ENCODE measurements around the gene CXXC5. TPM values are rescaled to one million over a fixed set of nuclear protein-coding genes. Genes with fewer than 3 reads are reported as not detected.

CXXC5 gene
- total RNA-seq, 4 donors from 2014 or later, result 52.3 to 81.8 (median 62.6) TPM

DNA sequence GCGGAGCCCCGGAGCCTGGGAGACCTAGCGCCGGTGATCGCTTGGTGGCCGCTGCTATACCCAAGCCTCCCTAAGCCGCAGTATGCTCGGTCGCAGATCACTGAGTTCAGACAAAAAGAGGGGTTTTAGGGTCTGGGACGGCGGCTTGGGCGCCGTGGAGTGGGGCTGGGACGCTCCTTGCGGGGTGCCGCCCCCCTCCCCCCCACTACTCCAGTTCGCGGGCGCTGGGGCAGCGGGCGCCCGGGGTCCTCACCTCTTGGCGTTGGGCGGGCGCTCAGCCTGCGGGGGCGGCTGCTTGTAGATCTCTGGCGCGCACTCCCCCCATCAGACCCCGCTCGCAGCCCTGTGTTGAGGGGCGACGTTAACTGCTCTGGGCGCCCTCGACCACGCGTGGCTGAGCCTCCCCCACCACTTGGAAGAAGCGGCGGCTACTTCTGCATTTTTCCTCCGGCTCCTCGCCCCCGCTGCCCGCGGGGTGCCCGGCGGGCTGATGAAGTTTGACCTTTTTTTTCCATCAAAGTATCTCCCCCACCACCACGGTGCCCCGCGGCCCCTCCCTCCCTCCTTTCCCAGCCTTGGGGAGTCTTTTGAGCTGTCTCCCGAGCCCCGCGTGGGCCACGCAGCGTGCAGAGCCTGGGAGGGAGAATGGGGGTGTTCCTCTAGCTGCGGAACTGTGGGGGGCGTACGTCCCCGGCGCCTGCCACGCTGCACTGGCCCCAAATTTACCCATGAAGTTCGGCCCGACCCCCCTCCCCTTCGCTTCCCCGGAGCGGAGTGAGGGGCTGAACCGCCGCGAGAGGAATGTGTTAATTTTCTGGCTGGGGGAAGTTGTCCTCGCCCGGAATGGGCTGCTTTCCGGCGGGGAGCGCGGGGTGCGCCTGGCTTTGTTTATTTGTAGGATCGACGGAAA lies 1.2 kb downstream of the CXXC5 start:
- WGBS, 2 donors, result 0% methylated on average over 47 to 50 of the region's 77 CpGs
- Histone ChIP-seq H3K36me3 (no peaks in the 10 kb centered on the region), H3K27me3 (no peaks in the 10 kb centered on the region), H3K9me3 (no peaks in the 10 kb centered on the region), H3K4me3 (replicated peaks in 1 of 3) (peak overlapping the region; percentile 70 to 96 (median 71)), H3K4me1 (peaks cover 48 to 51% of the 10 kb centered on the region in 2 donors), H3K27ac (peak overlapping the region; percentile 95 to 99 (median 95))
- no peak for TF ChIP-seq POLR2A (IDR thresholded peaks at IDR 0.05)
- TF ChIP-seq, protein P1, sequence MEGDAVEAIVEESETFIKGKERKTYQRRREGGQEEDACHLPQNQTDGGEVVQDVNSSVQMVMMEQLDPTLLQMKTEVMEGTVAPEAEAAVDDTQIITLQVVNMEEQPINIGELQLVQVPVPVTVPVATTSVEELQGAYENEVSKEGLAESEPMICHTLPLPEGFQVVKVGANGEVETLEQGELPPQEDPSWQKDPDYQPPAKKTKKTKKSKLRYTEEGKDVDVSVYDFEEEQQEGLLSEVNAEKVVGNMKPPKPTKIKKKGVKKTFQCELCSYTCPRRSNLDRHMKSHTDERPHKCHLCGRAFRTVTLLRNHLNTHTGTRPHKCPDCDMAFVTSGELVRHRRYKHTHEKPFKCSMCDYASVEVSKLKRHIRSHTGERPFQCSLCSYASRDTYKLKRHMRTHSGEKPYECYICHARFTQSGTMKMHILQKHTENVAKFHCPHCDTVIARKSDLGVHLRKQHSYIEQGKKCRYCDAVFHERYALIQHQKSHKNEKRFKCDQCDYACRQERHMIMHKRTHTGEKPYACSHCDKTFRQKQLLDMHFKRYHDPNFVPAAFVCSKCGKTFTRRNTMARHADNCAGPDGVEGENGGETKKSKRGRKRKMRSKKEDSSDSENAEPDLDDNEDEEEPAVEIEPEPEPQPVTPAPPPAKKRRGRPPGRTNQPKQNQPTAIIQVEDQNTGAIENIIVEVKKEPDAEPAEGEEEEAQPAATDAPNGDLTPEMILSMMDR (IDR thresholded peaks at IDR 0.05), result no peak
- intact Hi-C loops (cut with DNase I), result no loop called here
- peak in 1 of 2 donors; percentile 62 for DNase-seq

- TF ChIP-seq POLR2A (IDR thresholded peaks at IDR 0.05), result no peak
- TF ChIP-seq, protein P1 (IDR thresholded peaks at IDR 0.05), result peak in 5 of 6 experiments; percentile 17 to 40 (median 29)
- 0 to 1% methylated on average over 10 to 16 of the region's 48 CpGs for WGBS, 2 donors
- H3K9me3 ChIP-seq, result no peaks in the 10 kb centered on the region
- intact Hi-C loops (cut with DNase I), result loop anchor here (2.0 kb wide), 1 partner anchor 13 kb away; no protein-coding TSS in a partner anchor
- H3K27me3 ChIP-seq, result no peaks in the 10 kb centered on the region
- H3K36me3 ChIP-seq, result no peaks in the 10 kb centered on the region
- peak; percentile 56 to 57 for DNase-seq
- peak overlapping the region; percentile 70 to 96 (median 71) for H3K4me3 ChIP-seq (replicated peaks in 1 of 3)
- H3K27ac ChIP-seq, result peak overlapping the region; percentile 95 to 99 (median 95)
- H3K4me1 ChIP-seq, result peaks cover 55 to 56% of the 10 kb centered on the region in 2 donors
These were observed 2.0 kb downstream of the CXXC5 start for GRCh38 chr5:139650031-139650688.

DNA sequence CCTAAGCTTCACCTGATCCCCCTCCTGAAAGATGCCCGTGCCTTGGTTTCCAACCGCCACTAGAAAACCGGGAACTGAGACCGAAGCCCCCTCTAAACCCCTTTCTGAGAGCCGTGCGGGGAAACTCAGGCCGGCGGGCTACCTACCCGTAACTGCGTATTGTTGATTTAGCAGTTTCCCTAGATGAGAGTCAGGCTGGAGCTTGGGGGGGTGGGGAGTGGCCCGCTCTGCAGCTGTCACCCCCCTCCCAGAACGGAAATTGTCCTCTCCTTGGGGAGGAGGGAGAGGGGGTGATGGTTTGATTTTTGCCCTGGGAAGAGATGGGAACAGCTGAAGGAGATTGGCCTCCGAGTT lies 2.5 kb downstream of the CXXC5 start:
- intact Hi-C loops (cut with DNase I), result loop anchor here (2.0 kb wide), 1 partner anchor 14 kb away; no protein-coding TSS in a partner anchor
- H3K4me3 ChIP-seq (replicated peaks in 1 of 3), result peak overlapping the region; percentile 70 to 96 (median 71)
- peak; percentile 47 to 48 for DNase-seq
- H3K4me1 ChIP-seq, result peaks cover 60 to 61% of the 10 kb centered on the region in 2 donors
- TF ChIP-seq POLR2A (IDR thresholded peaks at IDR 0.05), result no peak
- TF ChIP-seq, protein P1 (IDR thresholded peaks at IDR 0.05), result no peak
- no peaks in the 10 kb centered on the region for H3K27me3 ChIP-seq
- H3K9me3 ChIP-seq, result no peaks in the 10 kb centered on the region
- 16 to 32% methylated on average over 8 to 13 of the region's 13 CpGs for WGBS, 2 donors
- no peaks in the 10 kb centered on the region for H3K36me3 ChIP-seq
- H3K27ac ChIP-seq, result peak overlapping the region; percentile 95 to 99 (median 95)

DNA sequence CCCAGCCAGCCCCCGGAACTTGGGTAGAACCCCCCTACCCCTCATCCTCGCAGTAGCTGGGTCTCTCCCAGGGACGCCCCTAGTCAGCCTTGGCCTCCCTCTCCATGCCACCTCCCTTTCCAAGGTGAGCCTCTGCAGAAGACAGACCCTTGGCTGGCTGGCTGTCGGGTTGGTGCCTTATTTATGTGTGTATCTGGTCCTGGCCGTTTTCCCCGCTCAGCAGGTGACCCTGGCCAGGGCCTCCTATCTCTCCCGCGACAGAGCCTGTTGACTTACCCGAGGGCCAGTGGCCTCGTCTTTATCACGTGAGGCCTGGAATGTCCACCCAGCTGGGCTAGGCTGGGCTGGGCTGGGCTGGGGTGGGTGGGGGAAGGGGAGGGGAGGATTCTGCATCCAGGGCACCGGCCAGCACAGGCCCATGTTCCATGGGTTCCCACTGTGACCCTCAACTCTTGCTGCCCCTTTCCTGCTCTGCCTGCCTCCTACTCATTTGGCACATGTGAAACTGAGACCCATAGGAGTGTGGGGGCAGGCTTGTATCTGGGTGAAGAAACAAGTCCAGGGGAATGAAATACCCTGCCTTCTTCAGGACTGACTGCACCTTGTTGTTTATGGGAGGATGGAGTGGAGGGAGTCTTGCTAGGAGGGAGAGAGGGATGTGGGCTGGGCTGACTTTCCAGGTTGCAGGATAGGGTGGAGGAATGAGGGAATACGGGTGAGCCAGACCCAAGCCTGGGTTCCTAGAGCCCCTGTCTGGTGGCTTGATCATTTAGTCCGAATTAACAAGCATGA lies 3.1 kb downstream of the CXXC5 start:
- TF ChIP-seq, protein P1 (IDR thresholded peaks at IDR 0.05), result no peak
- peak; percentile 52 to 74 for TF ChIP-seq POLR2A (IDR thresholded peaks at IDR 0.05)
- H3K4me1 ChIP-seq, result peaks cover 66 to 67% of the 10 kb centered on the region in 2 donors
- no peaks in the 10 kb centered on the region for H3K27me3 ChIP-seq
- no peaks in the 10 kb centered on the region for H3K9me3 ChIP-seq
- H3K4me3 ChIP-seq (replicated peaks in 1 of 3), result peak overlapping the region in 2 of 3 donors; percentile 70 to 96
- no peaks in the 10 kb centered on the region for H3K36me3 ChIP-seq
- peak; percentile 88 to 90 for DNase-seq
- peak overlapping the region; percentile 95 to 99 (median 95) for H3K27ac ChIP-seq
- 26 to 29% methylated on average over 4 to 14 of the region's 14 CpGs for WGBS, 2 donors
- intact Hi-C loops (cut with DNase I), result loop anchor here (2.0 kb wide), 1 partner anchor 14 kb away; no protein-coding TSS in a partner anchor
